ENCODE measurements around the gene FOXF2. TPM values are rescaled to one million over a fixed set of nuclear protein-coding genes. Genes with fewer than 3 reads are reported as not detected.

FOXF2 gene
- total and polyA plus RNA-seq, 2 donors (not counting 1 experiment from before 2014, with no cell fraction given), result not detected

DNA sequence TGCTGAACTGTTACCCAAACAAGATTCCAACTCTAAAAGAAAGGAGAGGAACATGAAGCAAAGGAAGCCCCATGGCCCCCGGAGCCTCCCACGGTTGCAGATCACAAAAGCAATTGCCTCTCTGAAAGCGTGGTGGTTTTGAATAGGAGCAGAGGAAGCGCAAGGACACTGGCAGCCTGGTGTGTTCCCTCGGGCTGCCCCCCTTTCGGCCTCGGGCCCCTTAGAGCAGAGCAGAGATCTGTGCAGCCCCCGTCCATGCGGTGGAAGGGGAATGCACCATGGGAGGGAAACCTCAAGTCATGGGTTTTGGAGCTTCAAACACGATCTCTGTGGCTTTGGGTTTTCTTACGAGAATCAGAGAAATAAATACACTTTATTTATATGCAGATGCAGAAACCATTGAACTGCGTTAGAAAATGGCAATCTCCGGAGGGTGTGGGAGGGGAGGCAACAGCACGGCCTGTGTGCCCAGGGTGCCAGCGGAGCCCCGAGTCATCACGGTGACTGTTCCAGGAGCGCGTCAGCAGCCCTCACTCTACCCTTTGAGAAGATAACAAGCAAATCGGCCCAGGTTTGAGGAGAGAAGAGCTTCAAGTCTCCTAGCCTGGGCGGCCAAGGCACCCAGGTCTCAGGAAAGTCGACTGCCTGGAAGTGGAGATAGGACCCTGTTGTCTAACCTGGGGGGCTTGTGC, 20.5 kb downstream of the FOXF2 start:
- DNase-seq, result no peak
- ChIA-PET POLR2A (no interaction called here), CTCF (interaction anchor here (2.0 kb wide), 1 partner anchor 14 kb away, joined by 5 read pairs; no protein-coding TSS in a partner anchor)
- Mint-ChIP-seq H3K4me3 (no peak overlapping the region), H3K9me3 (ENCODE audit: insufficient read depth) (no peaks in the 10 kb centered on the region), H3K4me1 (no peaks in the 10 kb centered on the region), H3K27ac (no peak overlapping the region), H3K27me3 (peaks cover 18% of the 10 kb centered on the region)
- Histone ChIP-seq H3K27ac (ENCODE audit: low read length in 2 of 2) (no peak overlapping the region), H3K27me3 (replicated peaks in 1 of 4; ENCODE audit: control extremely low read depth in 1 of 4, control insufficient read depth in 3 of 4, insufficient read depth in 4 of 4, low read length in 3 of 4) (peaks cover 0 to 9% (median 2%) of the 10 kb centered on the region in 4 experiments), H3K4me1 (ENCODE audit: control insufficient read depth in 2 of 2, insufficient read depth in 2 of 2, low read length in 2 of 2) (no peaks in the 10 kb centered on the region), H4K20me1 (ENCODE audit: control insufficient read depth, insufficient read depth, low read length, poor library complexity, severe bottlenecking) (no peaks in the 10 kb centered on the region), H3K9ac (ENCODE audit: low read length) (no peak overlapping the region), H3K36me3 (replicated peaks in 1 of 2; ENCODE audit: control extremely low read depth in 1 of 2, control insufficient read depth in 1 of 2, extremely low read depth in 1 of 2, insufficient read depth in 2 of 2, low read length in 1 of 2) (no peaks in the 10 kb centered on the region), H3K79me2 (ENCODE audit: control insufficient read depth, insufficient read depth, low read length) (no peaks in the 10 kb centered on the region), H3K4me3 (ENCODE audit: control extremely low read depth in 1 of 5, extremely low read depth in 1 of 5, insufficient read depth in 1 of 5, low read depth in 2 of 5, low read length in 4 of 5) (no peak overlapping the region), H3K4me2 (replicated peaks; ENCODE audit: low read depth, low read length, poor library complexity, severe bottlenecking) (no peak overlapping the region), H3K9me3 (ENCODE audit: control extremely low read depth in 1 of 3, control insufficient read depth in 2 of 3, insufficient read depth in 1 of 3, low read length in 2 of 3) (peaks cover 0 to 10% (median 0%) of the 10 kb centered on the region in 3 donors), H2AFZ (ENCODE audit: insufficient read depth, low read depth, low read length, poor library complexity, severe bottlenecking) (no peak overlapping the region)
- TF ChIP-seq CTCF (IDR thresholded peaks at IDR 0.05) (no peak), EZH2 (IDR thresholded peaks at IDR 0.05; ENCODE audit: borderline replicate concordance, insufficient read depth, low read depth, low read length, poor library complexity, severe bottlenecking) (no peak)
- 55% methylated on average over 11 of the region's 22 CpGs for WGBS (ENCODE audit: insufficient coverage)
- no peak for ATAC-seq (ENCODE audit: low read depth)
- intact Hi-C loops (cut with micrococcal nuclease), result no loop called here

GRCh38 chr6:1412901-1413300, 23.5 kb downstream of the FOXF2 start:
- peaks cover 0 to 7% (median 2%) of the 10 kb centered on the region in 4 experiments for H3K27me3 ChIP-seq (replicated peaks in 1 of 4; ENCODE audit: control extremely low read depth in 1 of 4, control insufficient read depth in 3 of 4, insufficient read depth in 4 of 4, low read length in 3 of 4)
- H3K4me3 ChIP-seq (ENCODE audit: control extremely low read depth in 1 of 5, extremely low read depth in 1 of 5, insufficient read depth in 1 of 5, low read depth in 2 of 5, low read length in 4 of 5), result no peak overlapping the region
- no peak for TF ChIP-seq CTCF (IDR thresholded peaks at IDR 0.05)
- no peak for TF ChIP-seq EZH2 (IDR thresholded peaks at IDR 0.05; ENCODE audit: borderline replicate concordance, insufficient read depth, low read depth, low read length, poor library complexity, severe bottlenecking)
- H2AFZ ChIP-seq (ENCODE audit: insufficient read depth, low read depth, low read length, poor library complexity, severe bottlenecking), result no peak overlapping the region
- H3K4me1 ChIP-seq (ENCODE audit: control insufficient read depth in 2 of 2, insufficient read depth in 2 of 2, low read length in 2 of 2), result no peaks in the 10 kb centered on the region
- Mint-ChIP-seq H3K27me3 (peaks cover 19% of the 10 kb centered on the region), H3K4me1 (no peaks in the 10 kb centered on the region), H3K4me3 (no peak overlapping the region), H3K9me3 (ENCODE audit: insufficient read depth) (no peaks in the 10 kb centered on the region), H3K27ac (no peak overlapping the region)
- intact Hi-C loops (cut with micrococcal nuclease), result no loop called here
- H3K27ac ChIP-seq (ENCODE audit: low read length in 2 of 2), result no peak overlapping the region
- DNase-seq (no peak), ATAC-seq (ENCODE audit: low read depth) (no peak)
- H3K9ac ChIP-seq (ENCODE audit: low read length), result no peak overlapping the region
- 100% methylated on average over 1 of the region's 9 CpGs for WGBS (ENCODE audit: insufficient coverage)
- H3K9me3 ChIP-seq (ENCODE audit: control extremely low read depth in 1 of 3, control insufficient read depth in 2 of 3, insufficient read depth in 1 of 3, low read length in 2 of 3), result peaks cover 0 to 10% (median 0%) of the 10 kb centered on the region in 3 donors
- H3K36me3 ChIP-seq (replicated peaks in 1 of 2; ENCODE audit: control extremely low read depth in 1 of 2, control insufficient read depth in 1 of 2, extremely low read depth in 1 of 2, insufficient read depth in 2 of 2, low read length in 1 of 2), result no peaks in the 10 kb centered on the region
- no peaks in the 10 kb centered on the region for H3K79me2 ChIP-seq (ENCODE audit: control insufficient read depth, insufficient read depth, low read length)
- POLR2A ChIA-PET, result no interaction called here
- no peaks in the 10 kb centered on the region for H4K20me1 ChIP-seq (ENCODE audit: control insufficient read depth, insufficient read depth, low read length, poor library complexity, severe bottlenecking)
- H3K4me2 ChIP-seq (replicated peaks; ENCODE audit: low read depth, low read length, poor library complexity, severe bottlenecking), result no peak overlapping the region
- CTCF ChIA-PET, result interaction anchor here (1.5 kb wide), 1 partner anchor 16 kb away, joined by 5 read pairs; no protein-coding TSS in a partner anchor

Data from B cell (primary cell).